ENCODE measurements around the gene USH2A.

The USH2A gene

DNA sequence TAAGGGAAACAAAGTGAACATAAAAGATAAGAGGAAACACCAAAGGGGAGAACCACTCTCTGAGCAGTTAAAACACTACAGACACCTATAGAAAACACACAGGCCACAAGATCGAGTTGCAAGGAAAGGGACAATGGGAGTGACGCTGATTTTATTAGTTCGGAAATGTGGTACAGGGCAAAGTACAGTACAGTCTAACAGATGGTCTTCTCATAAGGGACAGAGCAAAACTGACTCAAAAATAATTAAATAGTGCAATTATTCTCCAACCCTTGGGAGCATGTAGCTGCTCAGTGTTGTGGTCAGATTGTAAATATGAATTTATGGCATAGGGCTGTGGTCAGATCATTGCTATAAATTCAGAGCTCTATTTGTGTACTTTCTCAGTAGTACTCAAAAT is 352.0 kb downstream of the USH2A start:
- no peak for TF ChIP-seq POLR2A (IDR thresholded peaks at IDR 0.05; ENCODE audit: low read length)
- TF ChIP-seq GATA1 (IDR thresholded peaks at IDR 0.05; ENCODE audit: low read depth, low read length): no peak
- DNase-seq: no peak

DNA sequence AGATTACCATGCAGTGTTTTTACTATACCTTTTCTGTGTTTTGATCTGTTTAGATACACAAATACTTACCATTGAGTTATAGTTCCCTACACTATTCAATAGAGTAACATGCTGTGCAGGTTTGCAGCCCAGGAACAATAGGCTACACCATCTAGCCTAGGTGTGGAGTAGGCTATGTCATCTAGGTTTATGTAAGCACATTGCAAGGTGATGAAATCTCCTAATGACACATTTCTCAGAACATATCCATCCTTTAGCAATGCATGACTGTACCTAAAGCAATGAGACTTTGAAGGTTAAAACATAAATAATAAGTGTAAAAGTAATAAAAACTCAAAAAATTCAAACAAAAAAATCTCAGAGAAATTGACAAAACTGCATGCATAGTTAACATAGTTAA is 358.6 kb downstream of the USH2A start:
- DNase-seq: no peak
- TF ChIP-seq POLR2A (IDR thresholded peaks at IDR 0.05; ENCODE audit: low read length): no peak
- TF ChIP-seq GATA1 (IDR thresholded peaks at IDR 0.05; ENCODE audit: low read depth, low read length): no peak

DNA sequence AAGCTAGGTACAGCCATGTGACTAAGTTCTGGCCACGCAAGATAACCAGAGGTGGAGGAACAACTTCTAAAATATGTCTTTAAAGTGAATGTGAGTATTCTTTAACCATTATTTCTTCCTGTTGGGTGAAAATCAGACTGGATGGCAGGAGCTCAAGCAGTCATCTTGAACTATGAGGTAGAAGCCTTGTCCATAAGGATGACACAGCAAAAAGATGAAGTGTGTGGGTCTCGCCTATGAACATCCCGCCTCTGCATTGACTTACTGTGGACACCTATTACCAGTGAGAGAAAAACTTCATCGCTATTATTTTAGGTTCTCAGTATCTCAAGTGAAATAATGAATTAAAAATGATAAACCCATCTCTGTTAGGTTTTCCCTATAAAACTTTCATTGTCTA is 365.3 kb downstream of the USH2A start:
- TF ChIP-seq POLR2A (IDR thresholded peaks at IDR 0.05; ENCODE audit: low read length): no peak
- no peak for TF ChIP-seq GATA1 (IDR thresholded peaks at IDR 0.05; ENCODE audit: low read depth, low read length)
- DNase-seq: no peak

DNA sequence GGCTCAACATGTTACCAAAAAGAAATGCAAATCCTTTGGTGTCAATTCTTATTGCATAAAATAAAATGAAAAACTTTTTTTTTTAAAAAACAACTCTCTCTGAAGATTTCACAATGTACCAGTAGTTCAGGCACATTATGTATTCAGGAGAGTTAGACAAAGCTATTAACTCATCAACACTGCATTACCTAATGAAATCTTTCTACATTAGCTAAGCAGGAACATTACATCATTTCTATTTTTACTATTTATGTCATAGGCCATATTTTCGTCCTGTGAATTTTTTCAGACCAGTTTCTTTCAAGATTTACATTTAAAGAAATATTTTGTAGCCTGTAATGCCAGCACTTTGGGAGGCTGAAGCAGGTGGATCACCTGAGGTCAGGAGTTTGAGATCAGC is 366.2 kb downstream of the USH2A start:
- DNase-seq: no peak
- TF ChIP-seq GATA1 (IDR thresholded peaks at IDR 0.05; ENCODE audit: low read depth, low read length) (no peak), POLR2A (IDR thresholded peaks at IDR 0.05; ENCODE audit: low read length) (no peak)

DNA sequence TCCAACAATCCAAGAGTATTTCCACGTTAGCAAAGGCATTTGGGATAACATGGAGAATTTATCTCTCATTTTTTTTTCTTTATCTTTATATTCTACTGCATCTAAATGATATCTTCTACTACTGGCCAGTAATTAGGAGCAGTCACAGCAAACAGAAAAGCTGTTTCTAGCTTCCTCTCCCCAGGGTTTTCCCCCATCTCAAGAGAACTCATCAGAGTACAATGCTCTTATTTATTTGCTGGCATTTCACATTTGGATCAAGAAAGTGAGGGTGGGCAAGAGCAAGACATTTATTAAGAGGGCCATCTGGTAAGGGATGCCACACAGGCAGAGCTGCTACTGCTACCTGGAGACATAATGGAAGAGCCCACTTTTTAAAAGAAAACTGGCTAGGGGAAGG is 368.2 kb downstream of the USH2A start:
- TF ChIP-seq GATA1 (IDR thresholded peaks at IDR 0.05; ENCODE audit: low read depth, low read length) (no peak), POLR2A (IDR thresholded peaks at IDR 0.05; ENCODE audit: low read length) (no peak)
- no peak for DNase-seq

DNA sequence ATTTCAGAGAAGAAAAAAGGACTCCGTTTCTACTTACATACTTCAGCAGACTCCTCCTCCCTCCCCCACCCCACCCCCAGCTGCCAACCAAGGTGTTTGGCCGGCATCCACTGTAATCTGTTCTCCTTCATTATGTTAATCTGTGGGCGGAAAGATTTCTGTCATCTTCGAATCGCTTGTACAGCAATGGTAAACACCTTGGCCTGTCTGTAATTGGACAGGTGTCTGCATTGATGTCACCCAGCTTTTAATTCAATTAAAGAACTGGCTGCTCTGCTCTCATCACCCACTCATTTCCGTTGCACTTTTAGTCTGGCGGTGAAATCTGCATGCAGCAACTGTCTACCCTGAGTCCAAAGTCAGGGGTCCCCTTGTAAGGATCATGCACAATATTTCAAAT is 368.6 kb downstream of the USH2A start:
- TF ChIP-seq POLR2A (IDR thresholded peaks at IDR 0.05; ENCODE audit: low read length) (no peak), GATA1 (IDR thresholded peaks at IDR 0.05; ENCODE audit: low read depth, low read length) (no peak)
- DNase-seq: no peak

DNA sequence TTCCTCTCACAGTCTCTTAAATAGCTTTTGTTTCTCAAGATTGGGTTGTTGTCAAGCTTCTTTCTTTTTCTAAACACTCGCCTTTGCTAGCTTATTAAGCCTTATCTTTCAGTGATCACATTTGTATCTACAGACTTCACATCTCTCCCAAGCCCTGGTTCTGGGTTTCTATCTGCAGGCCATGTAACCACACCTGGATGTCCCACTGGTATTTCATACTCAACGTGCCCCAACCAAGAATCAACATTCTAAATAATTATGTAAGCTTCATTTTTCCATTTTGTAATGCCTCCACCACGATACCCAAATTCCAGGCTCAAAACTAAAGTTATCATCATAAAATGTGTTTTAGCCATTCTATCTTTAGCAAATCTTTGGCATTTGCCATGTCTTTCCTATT is 372.2 kb downstream of the USH2A start:
- no peak for TF ChIP-seq POLR2A (IDR thresholded peaks at IDR 0.05; ENCODE audit: low read length)
- no peak for TF ChIP-seq GATA1 (IDR thresholded peaks at IDR 0.05; ENCODE audit: low read depth, low read length)
- no peak for DNase-seq

DNA sequence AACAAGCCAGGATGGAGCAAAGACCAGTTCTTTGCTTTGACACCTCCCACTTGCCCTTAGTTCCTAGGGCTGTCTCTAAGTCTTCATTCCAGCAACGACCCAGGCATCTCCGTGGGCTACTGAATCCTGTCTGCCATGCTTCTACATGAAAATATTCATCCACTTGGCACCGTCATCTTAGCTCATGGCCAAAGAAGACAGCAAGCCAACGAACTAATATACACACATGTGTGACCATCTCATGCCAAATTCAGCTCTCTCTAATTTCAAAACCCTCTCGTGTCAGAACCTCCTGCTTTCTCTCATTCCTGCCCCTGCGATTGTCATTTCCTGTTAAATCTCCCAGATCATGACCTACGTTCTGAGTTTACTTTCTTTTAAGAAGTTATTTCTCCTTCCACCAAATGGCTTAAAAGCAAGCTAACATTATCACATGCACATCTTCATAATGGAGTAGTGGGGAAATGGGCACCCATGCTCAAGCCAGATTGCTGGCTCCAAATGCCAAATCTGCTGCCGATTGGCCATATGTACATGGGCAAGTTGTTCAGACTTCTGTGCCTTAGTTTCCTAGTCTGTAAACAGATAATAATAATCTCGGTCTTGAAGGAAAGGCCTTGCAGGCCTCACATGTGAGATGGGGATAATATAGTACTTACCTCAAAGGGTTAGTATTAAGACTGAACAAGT is 373.4 kb downstream of the USH2A start:
- no peak for DNase-seq
- TF ChIP-seq GATA1 (IDR thresholded peaks at IDR 0.05; ENCODE audit: low read depth, low read length) (no peak), POLR2A (IDR thresholded peaks at IDR 0.05; ENCODE audit: low read length) (no peak)

DNA sequence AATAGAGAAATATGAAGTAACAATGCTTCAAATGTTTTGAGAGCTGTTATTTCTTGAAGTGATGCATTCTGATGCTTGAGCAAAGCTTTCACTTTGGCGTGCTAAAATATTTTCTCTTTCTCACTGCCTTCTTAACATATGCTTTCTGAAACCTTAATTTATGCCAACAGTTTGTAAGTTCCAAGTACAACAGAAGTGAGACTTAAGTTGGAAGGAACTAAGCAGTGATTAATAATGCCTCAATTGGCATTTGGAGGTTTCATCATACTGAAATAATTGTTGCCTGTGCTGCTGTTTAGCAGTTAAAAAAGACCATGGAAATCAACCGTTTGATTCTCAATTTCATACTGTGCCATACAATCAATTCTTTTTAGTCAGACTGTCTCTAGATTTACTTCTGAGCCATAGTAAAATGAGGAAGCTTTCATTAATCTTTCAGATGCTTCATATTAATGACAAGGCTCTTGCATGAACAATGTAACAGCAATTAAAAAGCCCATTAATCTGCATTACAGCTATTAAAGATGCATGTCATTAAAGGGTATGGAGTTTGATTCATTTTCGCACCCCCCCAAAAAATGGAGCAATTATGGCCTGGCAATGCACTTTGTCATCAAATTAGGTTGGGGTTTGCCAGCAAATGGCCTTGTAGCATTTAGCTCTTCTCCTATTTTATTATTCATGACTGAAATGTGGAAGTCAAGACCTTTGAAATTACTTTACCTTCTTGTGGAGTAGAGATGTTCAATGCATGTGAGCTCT is 375.3 kb downstream of the USH2A start:
- DNase-seq: no peak
- TF ChIP-seq POLR2A (IDR thresholded peaks at IDR 0.05; ENCODE audit: low read length): no peak

DNA sequence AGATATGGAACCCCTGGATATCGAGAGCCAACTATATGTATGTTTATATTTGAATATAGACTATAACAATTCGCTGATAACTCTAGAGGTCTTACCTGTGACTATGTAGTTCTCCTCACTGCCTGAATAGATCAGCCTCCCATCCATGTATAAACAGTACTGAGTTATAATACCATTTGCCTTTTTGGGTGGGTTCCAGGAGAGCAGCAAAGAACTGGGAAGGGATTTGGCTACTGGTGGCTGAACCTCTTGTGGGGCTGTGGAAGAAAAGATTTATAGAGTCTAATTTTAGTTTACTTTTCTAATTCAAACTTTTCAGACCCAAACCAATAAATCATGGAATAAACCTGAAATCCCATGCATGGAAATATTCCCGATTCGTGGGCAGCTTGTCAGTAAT is 376.9 kb downstream of the USH2A start:
- DNase-seq: no peak
- TF ChIP-seq POLR2A (IDR thresholded peaks at IDR 0.05; ENCODE audit: low read length): no peak
- no peak for TF ChIP-seq GATA1 (IDR thresholded peaks at IDR 0.05; ENCODE audit: low read depth, low read length)

DNA sequence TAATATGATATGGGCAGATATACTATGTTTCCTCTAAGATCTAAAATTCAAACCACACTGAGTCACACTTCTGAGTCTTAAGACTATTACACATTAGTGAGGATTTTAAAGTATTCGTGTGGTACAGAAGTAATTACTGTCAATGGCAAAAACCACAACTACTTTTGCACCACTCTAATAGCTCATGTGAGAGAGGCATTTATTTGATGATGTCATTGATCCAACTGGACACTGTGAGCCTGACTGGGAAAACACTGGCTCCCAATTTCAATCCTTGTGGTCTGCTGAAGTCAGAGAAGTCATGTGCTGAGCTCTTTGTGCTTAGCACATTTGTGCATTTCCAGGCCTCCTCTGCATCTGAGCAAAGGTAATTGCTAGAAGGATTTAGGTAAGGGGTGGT is 377.8 kb downstream of the USH2A start:
- DNase-seq: no peak
- TF ChIP-seq GATA1 (IDR thresholded peaks at IDR 0.05; ENCODE audit: low read depth, low read length): no peak
- no peak for TF ChIP-seq POLR2A (IDR thresholded peaks at IDR 0.05; ENCODE audit: low read length)

DNA sequence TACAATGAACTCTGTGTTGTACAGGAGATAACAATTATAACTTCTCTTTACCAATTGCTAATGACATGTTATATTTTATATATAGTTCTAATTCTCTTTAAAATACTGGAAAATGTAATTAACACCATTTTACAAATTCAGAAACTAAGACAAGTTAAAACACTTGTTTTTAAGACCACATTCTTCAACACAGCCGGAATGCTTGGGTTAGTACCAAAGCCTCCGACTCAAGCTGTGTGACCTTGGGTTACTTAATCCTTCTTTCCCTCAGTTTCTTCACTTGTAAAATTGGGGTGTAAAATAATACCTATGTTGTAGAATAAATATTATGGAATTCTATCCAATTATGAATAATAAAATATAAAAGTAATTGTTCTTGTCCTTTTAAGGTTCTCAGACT is 378.7 kb downstream of the USH2A start:
- TF ChIP-seq POLR2A (IDR thresholded peaks at IDR 0.05; ENCODE audit: low read length): no peak
- no peak for TF ChIP-seq GATA1 (IDR thresholded peaks at IDR 0.05; ENCODE audit: low read depth, low read length)
- no peak for DNase-seq

DNA sequence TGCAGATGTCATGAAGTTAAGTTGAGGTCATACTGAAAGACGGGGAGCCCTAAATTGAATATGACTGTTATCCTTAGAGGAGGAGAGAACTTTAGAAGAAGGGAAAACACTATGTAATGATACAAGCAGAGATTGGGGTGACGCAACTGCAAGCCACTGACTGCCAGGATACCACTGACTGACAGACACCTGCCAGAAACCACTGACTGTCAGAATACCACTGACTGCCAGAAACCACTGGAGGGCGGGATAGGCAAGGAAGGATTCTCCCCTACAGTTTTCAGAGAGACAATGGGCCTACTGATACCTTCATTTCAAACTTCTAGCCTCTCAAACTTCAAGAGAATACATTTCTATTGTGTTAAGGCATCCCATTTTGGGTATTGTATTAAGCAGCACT is 388.7 kb downstream of the USH2A start:
- no peak for TF ChIP-seq GATA1 (IDR thresholded peaks at IDR 0.05; ENCODE audit: low read depth, low read length)
- no peak for TF ChIP-seq POLR2A (IDR thresholded peaks at IDR 0.05; ENCODE audit: low read length)
- DNase-seq: no peak

DNA sequence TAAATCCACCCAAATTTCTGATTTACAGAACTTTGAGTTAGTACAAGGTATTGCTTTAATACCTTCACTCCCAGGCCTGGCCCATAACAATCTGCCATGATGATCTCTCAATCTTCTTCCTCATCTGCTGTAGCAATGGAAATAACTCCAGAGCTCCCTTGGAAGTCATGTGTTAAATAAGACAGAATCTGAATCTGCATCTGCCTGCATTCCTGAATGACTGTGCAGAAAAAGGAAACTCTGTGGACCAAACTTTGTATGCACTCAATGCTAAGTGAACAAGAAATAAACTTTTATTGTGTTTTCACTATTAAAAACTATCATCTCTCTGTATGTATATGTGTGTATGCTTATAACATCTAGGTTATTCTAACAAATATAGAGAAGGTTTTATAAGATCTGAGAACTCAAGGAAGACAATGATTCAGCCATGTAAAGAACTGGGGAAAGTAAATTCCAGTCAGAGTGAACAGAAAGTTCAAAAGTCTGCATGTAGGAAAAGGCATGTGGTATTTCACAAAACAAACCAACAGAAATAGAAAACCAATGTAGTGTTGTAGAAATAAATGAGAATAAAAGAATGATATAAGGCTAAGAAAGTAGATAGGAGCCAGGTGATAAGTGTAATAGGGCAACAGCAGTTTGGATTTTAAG is 390.2 kb downstream of the USH2A start:
- DNase-seq: no peak
- TF ChIP-seq GATA1 (IDR thresholded peaks at IDR 0.05; ENCODE audit: low read depth, low read length) (no peak), POLR2A (IDR thresholded peaks at IDR 0.05; ENCODE audit: low read length) (no peak)

DNA sequence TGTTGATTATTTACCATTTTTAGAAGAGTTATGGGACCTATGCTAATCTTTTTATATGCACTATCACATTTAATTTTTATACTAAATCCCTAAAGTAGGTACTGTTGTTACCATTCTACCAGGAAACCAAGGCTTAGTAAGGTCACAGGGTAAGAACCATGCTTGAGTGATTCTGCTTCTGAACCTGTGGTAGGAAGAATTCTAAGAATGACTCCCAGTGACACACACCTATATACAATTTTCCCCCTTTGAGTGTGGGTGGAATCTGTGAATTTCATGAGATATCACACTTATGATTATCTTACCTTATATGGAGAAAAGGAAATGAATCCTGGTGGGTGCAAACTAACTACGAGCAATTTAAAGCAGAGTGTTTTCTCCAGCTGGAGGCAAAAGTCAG is 391.0 kb downstream of the USH2A start:
- no peak for DNase-seq
- no peak for TF ChIP-seq GATA1 (IDR thresholded peaks at IDR 0.05; ENCODE audit: low read depth, low read length)
